ENCODE data around the gene BRPF1.

BRPF1 gene

GRCh38 chr3:9732740-9733115 is 1.2 kb downstream of the BRPF1 start:
- intact Hi-C loops (cut with DNase I; ENCODE audit: low total_unique reads): loop anchor here (5.0 kb wide), 1 partner anchor 200 kb away; the partner anchor contains the start of gene CRELD1
- peaks cover 11 to 29% (median 24%) of the 10 kb centered on the region in 4 donors for H3K4me1 ChIP-seq
- no peaks in the 10 kb centered on the region for H3K27me3 ChIP-seq
- no peaks in the 10 kb centered on the region for H3K9me3 ChIP-seq
- peak overlapping the region; percentile 91 to 100 for H3K4me3 ChIP-seq
- TF ChIP-seq CTCF (IDR thresholded peaks at IDR 0.05): no peak
- DNase-seq: no peak
- H3K27ac ChIP-seq: peak overlapping the region; percentile 88 to 98
- H3K36me3 ChIP-seq: peaks cover 24 to 43% (median 25%) of the 10 kb centered on the region in 3 donors

- Histone ChIP-seq H3K27ac (no peak overlapping the region), H3K4me1 (peaks cover 11 to 27% (median 18%) of the 10 kb centered on the region in 4 donors)
- TF ChIP-seq CTCF (IDR thresholded peaks at IDR 0.05): no peak
Observed at GRCh38 chr3:9736831-9737230, 5.3 kb downstream of the BRPF1 start.

GRCh38 chr3:9739181-9739580 is 7.6 kb downstream of the BRPF1 start:
- Histone ChIP-seq H3K27me3 (no peaks in the 10 kb centered on the region), H3K4me1 (peaks cover 0 to 5% (median 2%) of the 10 kb centered on the region in 4 donors), H3K27ac (no peak overlapping the region), H3K9me3 (no peaks in the 10 kb centered on the region), H3K4me3 (no peak overlapping the region), H3K36me3 (peaks cover 79 to 100% (median 89%) of the 10 kb centered on the region in 3 donors)
- no peak for TF ChIP-seq CTCF (IDR thresholded peaks at IDR 0.05)
- intact Hi-C loops (cut with DNase I; ENCODE audit: low total_unique reads): no loop called here
- DNase-seq: no peak

More at GRCh38 chr3:9736831-9737230, 5.3 kb downstream of the BRPF1 start:
- peaks cover 57 to 81% (median 66%) of the 10 kb centered on the region in 3 donors for H3K36me3 ChIP-seq
- H3K4me3 ChIP-seq: no peak overlapping the region
- intact Hi-C loops (cut with DNase I; ENCODE audit: low total_unique reads): no loop called here
- DNase-seq: no peak
- H3K9me3 ChIP-seq: no peaks in the 10 kb centered on the region
- no peaks in the 10 kb centered on the region for H3K27me3 ChIP-seq

- no peak overlapping the region for H3K4me3 ChIP-seq
- intact Hi-C loops (cut with DNase I; ENCODE audit: low total_unique reads): no loop called here
Observed at GRCh38 chr3:9742560-9742959, 11.0 kb downstream of the BRPF1 start.

GRCh38 chr3:9743548-9743947 is 12.0 kb downstream of the BRPF1 start:
- H3K36me3 ChIP-seq: peaks cover 89 to 99% (median 99%) of the 10 kb centered on the region in 3 donors
- H3K27ac ChIP-seq: no peak overlapping the region
- no peak for DNase-seq
- H3K4me1 ChIP-seq: peaks cover 0 to 2% (median 0%) of the 10 kb centered on the region in 4 donors
- no peaks in the 10 kb centered on the region for H3K9me3 ChIP-seq
- intact Hi-C loops (cut with DNase I; ENCODE audit: low total_unique reads): no loop called here
- no peaks in the 10 kb centered on the region for H3K27me3 ChIP-seq
- no peak for TF ChIP-seq CTCF (IDR thresholded peaks at IDR 0.05)
- no peak overlapping the region for H3K4me3 ChIP-seq

More at GRCh38 chr3:9742560-9742959, 11.0 kb downstream of the BRPF1 start:
- no peaks in the 10 kb centered on the region for H3K27me3 ChIP-seq
- no peak for TF ChIP-seq CTCF (IDR thresholded peaks at IDR 0.05)
- H3K36me3 ChIP-seq: peaks cover 89 to 100% (median 100%) of the 10 kb centered on the region in 3 donors
- H3K4me1 ChIP-seq: no peaks in the 10 kb centered on the region
- no peaks in the 10 kb centered on the region for H3K9me3 ChIP-seq
- no peak overlapping the region for H3K27ac ChIP-seq
- DNase-seq: no peak

- Histone ChIP-seq H3K27me3 (no peaks in the 10 kb centered on the region), H3K9me3 (no peaks in the 10 kb centered on the region), H3K4me1 (peaks cover 0 to 8% (median 4%) of the 10 kb centered on the region in 4 donors), H3K36me3 (peaks cover 83 to 93% (median 92%) of the 10 kb centered on the region in 3 donors), H3K27ac (no peak overlapping the region), H3K4me3 (no peak overlapping the region)
- intact Hi-C loops (cut with DNase I; ENCODE audit: low total_unique reads): no loop called here
- no peak for TF ChIP-seq CTCF (IDR thresholded peaks at IDR 0.05)
- no peak for DNase-seq
Observed at GRCh38 chr3:9744162-9744561, 12.6 kb downstream of the BRPF1 start.
